Thyroid gland (tissue), 4 donors: ENCODE measurements around the gene PHLPP2. TPM values are rescaled to one million over a fixed set of nuclear protein-coding genes. Genes with fewer than 3 reads are reported as not detected.
A peak's percentile ranks its signal among the peaks of the same experiment; 100 is the strongest.

Experiments
- DNase-seq, 2 donors: peaks; one replicate each; pipeline ENCODE4 v3.0.0-alpha.2; 2019
- H3K27ac ChIP-seq, 3 donors: fragments of 200-600 bp; sonication (generic); 1 replicate in 2 of 3; 2 replicates in 1 of 3; pipeline ENCODE4 v1.5.1; 2016 to 2019; ENCODE audit warnings: mild to moderate bottlenecking in 1 of 3, moderate library complexity in 1 of 3
- H3K27me3 ChIP-seq: fragments of 200-600 bp; sonication (generic); one replicate; pipeline ENCODE4 v1.5.1; 2019
- H3K36me3 ChIP-seq, 2 donors: fragments of 200-600 bp; sonication (generic); one replicate each; pipeline ENCODE4 v1.5.1; 2016 to 2019
- H3K4me1 ChIP-seq, 2 donors: fragments of 200-600 bp; sonication (generic); one replicate each; pipeline ENCODE4 v1.5.1; 2017 to 2019
- H3K4me3 ChIP-seq, 3 donors: fragments of 200-600 bp; sonication (generic); replicated peaks in 1 of 3; 1 replicate in 2 of 3; 2 replicates in 1 of 3; pipeline ENCODE4 v1.5.1; 2016; ENCODE audit warnings: mild to moderate bottlenecking in 1 of 3
- H3K9me3 ChIP-seq: fragments of 200-600 bp; sonication (generic); one replicate; pipeline ENCODE4 v1.5.1; 2017
- POLR2A ChIP-seq, 2 donors: fragments of 450-650 bp; IDR thresholded peaks; one replicate each; pipeline ENCODE4 v1.6.1; 2017; ENCODE audit warnings: antibody characterized with exemption in 2 of 2, mild to moderate bottlenecking in 2 of 2, moderate library complexity in 1 of 2
- WGBS, 2 donors: methylation state at CpG; one replicate each; pipeline ENCODE4 v1.1.5; 2017; 5-methylcytosine and 5-hydroxymethylcytosine counted together
- intact Hi-C: fragments of 100-400 bp; cut with DNase I; formaldehyde crosslinking; loops from one replicate; pipeline ENCODE4 v1.15.1; 2023
- total RNA-seq, 4 donors: library from RNA; depleted of rRNA; stranded (reverse); fragments of >200 nt; gene quantifications; one replicate each; pipeline ENCODE4 v1.2.3, GENCODE V29; 2016
- TF ChIP-seq, protein P1 (sequence below), 6 experiments: fragments of 200-600 bp in 3 of 6; fragments of 450-650 bp in 3 of 6; sonication (generic) in 3 of 6; IDR thresholded peaks; one replicate each; pipeline ENCODE4 v1.5.1; 2016 to 2019; ENCODE audit warnings: antibody characterized with exemption in 6 of 6, mild to moderate bottlenecking in 2 of 6, inconsistent platforms in 1 of 6, moderate library complexity in 1 of 6

PHLPP2 gene
- total RNA-seq, 4 donors from 2014 or later, result 17.7 to 36.9 (median 21.8) TPM

DNA sequence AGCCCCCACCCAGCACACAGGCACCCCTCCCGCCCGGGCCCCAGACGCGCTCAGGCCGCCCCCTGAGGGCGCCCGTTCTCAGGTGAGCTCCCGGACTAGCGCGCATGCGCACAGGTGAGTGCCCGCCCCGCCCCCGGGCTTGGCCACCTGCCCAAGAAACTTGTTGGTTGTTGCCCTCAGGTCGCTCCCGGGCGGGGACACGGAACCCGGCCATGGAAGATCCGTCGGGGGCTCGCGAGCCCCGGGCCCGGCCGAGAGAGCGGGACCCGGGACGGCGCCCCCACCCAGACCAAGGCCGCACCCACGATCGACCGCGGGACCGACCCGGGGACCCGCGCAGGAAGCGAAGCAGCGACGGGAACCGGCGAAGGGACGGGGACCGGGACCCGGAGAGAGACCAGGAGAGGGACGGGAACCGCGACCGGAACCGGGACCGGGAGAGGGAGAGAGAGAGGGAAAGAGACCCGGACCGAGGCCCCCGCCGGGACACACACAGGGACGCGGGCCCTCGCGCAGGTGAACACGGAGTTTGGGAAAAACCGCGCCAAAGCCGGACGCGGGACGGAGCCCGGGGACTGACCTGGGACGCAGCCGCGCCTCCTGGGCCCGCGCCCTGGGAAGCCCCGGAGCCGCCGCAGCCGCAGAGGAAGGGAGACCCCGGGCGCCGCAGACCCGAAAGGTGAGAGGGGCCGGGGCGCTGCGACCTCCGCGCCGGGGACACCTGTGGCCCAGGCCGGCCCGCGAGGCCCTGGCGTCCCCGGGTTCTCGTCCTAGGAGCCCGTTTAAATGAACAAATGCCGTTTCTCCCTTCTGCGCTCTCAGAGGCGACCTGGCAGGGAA, 98.3 kb downstream of the PHLPP2 start, which contains the start of gene MARVELD3:
Gene MARVELD3, plus strand, starts transcription at position 167 of the 840 bp plus-strand sequence. Its CDS starts 46 bp downstream, at position 213.
- peak within 1 kb of the TSS in 2 of 3 donors; percentile 25 to 51 for H3K4me3 ChIP-seq
- peaks cover 4 to 10% of the 10 kb centered on the region in 2 donors for H3K4me1 ChIP-seq
- peak; percentile 95 for DNase-seq
- 0 to 2% methylated on average over 42 to 63 of the region's 98 CpGs for WGBS, 2 donors
- intact Hi-C loops, result no loop called here
- H3K9me3 ChIP-seq, result no peaks in the 10 kb centered on the region
- H3K27me3 ChIP-seq, result no peaks in the 10 kb centered on the region
- TF ChIP-seq, protein P1, sequence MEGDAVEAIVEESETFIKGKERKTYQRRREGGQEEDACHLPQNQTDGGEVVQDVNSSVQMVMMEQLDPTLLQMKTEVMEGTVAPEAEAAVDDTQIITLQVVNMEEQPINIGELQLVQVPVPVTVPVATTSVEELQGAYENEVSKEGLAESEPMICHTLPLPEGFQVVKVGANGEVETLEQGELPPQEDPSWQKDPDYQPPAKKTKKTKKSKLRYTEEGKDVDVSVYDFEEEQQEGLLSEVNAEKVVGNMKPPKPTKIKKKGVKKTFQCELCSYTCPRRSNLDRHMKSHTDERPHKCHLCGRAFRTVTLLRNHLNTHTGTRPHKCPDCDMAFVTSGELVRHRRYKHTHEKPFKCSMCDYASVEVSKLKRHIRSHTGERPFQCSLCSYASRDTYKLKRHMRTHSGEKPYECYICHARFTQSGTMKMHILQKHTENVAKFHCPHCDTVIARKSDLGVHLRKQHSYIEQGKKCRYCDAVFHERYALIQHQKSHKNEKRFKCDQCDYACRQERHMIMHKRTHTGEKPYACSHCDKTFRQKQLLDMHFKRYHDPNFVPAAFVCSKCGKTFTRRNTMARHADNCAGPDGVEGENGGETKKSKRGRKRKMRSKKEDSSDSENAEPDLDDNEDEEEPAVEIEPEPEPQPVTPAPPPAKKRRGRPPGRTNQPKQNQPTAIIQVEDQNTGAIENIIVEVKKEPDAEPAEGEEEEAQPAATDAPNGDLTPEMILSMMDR (IDR thresholded peaks at IDR 0.05), result peak in 1 of 6 experiments; percentile 30
- peak; percentile 41 to 75 for TF ChIP-seq POLR2A (IDR thresholded peaks at IDR 0.05)
- H3K36me3 ChIP-seq, result no peaks in the 10 kb centered on the region
- H3K27ac ChIP-seq, result peak within 1 kb of the TSS in 2 of 3 donors; percentile 18 to 71

DNA sequence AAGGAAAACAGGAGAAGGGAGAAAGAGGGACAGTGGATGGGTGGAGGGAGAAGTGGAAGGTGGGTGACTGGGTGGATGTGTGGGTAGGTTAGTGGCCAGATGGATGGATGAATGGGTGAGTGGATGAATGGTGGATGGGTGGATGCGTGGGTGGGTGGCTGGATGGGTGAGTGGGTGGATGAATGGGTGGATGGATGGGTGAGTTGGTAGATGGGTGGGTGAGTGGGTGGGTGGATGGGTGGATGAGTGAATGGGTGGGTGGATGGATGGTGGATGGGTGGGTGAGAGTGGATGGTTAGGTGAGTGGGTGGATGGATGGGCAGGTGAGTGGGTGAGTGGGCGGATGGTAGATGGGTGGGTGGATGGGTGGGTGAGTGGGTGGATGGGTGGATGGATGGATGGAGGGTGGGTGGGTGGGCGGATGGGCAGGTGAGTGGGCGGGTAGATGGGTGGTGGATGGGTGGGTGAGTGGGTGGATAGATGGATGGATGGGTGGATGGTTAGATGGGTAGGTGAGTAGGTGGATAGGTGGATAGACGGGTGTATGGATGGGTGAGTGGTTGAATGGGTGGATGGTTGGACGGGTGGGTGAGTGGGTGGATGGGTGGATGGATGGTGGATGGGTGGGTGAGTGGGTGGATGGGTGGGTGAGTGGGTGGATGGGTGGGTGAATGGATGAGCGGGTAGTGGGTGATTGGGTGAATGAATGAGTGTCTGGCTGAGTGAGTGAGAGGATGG, 99.2 kb downstream of the PHLPP2 start:
- Histone ChIP-seq H3K9me3 (no peaks in the 10 kb centered on the region), H3K27me3 (no peaks in the 10 kb centered on the region), H3K4me3 (peak overlapping the region in 1 of 3 donors; percentile 51), H3K4me1 (peaks cover 4 to 10% of the 10 kb centered on the region in 2 donors), H3K27ac (no peak overlapping the region), H3K36me3 (no peaks in the 10 kb centered on the region)
- no peak for DNase-seq
- intact Hi-C loops, result no loop called here
- 92 to 94% methylated on average over 7 of the region's 7 CpGs for WGBS, 2 donors
- TF ChIP-seq POLR2A (IDR thresholded peaks at IDR 0.05), result no peak
- TF ChIP-seq, protein P1 (IDR thresholded peaks at IDR 0.05), result no peak

DNA sequence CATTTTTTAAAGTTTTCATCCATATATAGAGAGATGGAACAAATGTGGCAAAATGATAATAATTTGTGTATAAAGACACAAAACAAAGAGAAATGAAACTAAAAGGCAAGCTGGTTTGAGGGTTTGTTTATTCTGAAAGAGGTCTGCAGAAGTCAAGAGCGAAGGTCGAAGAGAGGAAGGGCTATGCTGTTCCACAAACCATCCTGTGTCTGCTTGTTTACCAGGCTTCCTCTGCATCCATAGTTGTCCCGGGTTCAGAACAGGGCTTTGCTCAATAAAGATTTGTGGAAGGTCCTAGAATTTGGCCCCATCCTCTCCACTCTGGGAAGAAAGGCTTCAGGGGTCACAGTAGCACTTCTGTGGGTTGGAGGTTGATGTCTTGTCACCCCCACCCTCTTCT, 100.9 kb downstream of the PHLPP2 start:
- Histone ChIP-seq H3K27me3 (no peaks in the 10 kb centered on the region), H3K4me3 (no peak overlapping the region)
- 73 to 75% methylated on average over 3 of the region's 3 CpGs for WGBS, 2 donors

DNA sequence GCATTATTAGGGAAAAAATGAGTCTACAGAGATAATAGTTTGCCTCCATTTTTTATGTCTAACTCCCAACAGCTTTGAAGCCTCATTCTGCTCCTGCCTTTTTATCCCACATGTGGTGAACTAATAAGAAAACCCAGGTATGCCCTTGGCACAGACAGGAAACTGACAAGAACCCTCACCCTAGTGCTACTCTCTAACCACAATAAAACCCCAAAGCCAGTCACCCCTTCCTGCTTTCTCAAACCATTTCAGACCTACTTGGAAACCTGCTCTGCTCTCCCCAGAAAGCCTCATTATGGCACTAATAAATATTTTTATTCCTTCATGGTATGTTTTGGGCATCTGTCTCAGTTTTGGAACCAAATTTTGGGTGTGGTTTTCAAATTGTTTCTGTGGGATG, 102.4 kb downstream of the PHLPP2 start:
- intact Hi-C loops, result no loop called here
- H3K36me3 ChIP-seq, result no peaks in the 10 kb centered on the region
- no peak overlapping the region for H3K4me3 ChIP-seq
- H3K9me3 ChIP-seq, result no peaks in the 10 kb centered on the region
- no peaks in the 10 kb centered on the region for H3K27me3 ChIP-seq
- no peak overlapping the region for H3K27ac ChIP-seq
- peaks cover 0 to 4% of the 10 kb centered on the region in 2 donors for H3K4me1 ChIP-seq
- no peak for DNase-seq
- no peak for TF ChIP-seq POLR2A (IDR thresholded peaks at IDR 0.05)
- TF ChIP-seq, protein P1 (IDR thresholded peaks at IDR 0.05), result no peak

More for the DNA sequence above, 100.9 kb downstream of the PHLPP2 start:
- Histone ChIP-seq H3K9me3 (no peaks in the 10 kb centered on the region), H3K36me3 (no peaks in the 10 kb centered on the region), H3K4me1 (peaks cover 2 to 4% of the 10 kb centered on the region in 2 donors), H3K27ac (no peak overlapping the region)
- intact Hi-C loops, result no loop called here
- TF ChIP-seq, protein P1 (IDR thresholded peaks at IDR 0.05), result no peak
- TF ChIP-seq POLR2A (IDR thresholded peaks at IDR 0.05), result no peak
- DNase-seq, result no peak
